Activated CD8-positive, alpha-beta memory T cell treated with anti-CD3 and anti-CD28 coated beads, Interleukin-2, amount 50 U/mL, for 4 hours (primary cell): Measurements from ENCODE around the gene ABI2.
"Not testable (repeated sequence)": the region's sequence is repeated elsewhere in the genome, so short reads cannot be mapped to it uniquely, and the experiment has no call there.

Experiments
- DNase-seq: peaks from one replicate; pipeline ENCODE4 v3.0.0-alpha.2; 2020

Gene ABI2

GRCh38 chr2:203327901-203328759, at the start of gene ABI2:
ABI2 (plus strand) TSS chr2:203328394; CDS start chr2:203328515, 121 bp downstream.
- DNase-seq: peak; percentile 66

- DNase-seq: no peak
Observed at GRCh38 chr2:203279288-203279687, 48.9 kb upstream of the ABI2 start.

GRCh38 chr2:203280428-203281064, 47.6 kb upstream of the ABI2 start:
- no peak for DNase-seq

GRCh38 chr2:203282101-203282500, 46.1 kb upstream of the ABI2 start:
- no peak for DNase-seq

- no peak for DNase-seq
Observed at GRCh38 chr2:203286532-203286931, 41.7 kb upstream of the ABI2 start.

- DNase-seq: no peak
Observed at GRCh38 chr2:203301667-203302066, 26.5 kb upstream of the ABI2 start.

- DNase-seq: not testable (repeated sequence)
Observed at GRCh38 chr2:203302586-203302985, 25.6 kb upstream of the ABI2 start.

- no peak for DNase-seq
Observed at GRCh38 chr2:203310688-203311436, 17.3 kb upstream of the ABI2 start.

- DNase-seq: no peak
Observed at GRCh38 chr2:203326356-203326755, 1.8 kb upstream of the ABI2 start.

GRCh38 chr2:203327582-203327900, 653 bp upstream of the ABI2 start:
- DNase-seq: no peak

GRCh38 chr2:203328760-203329540, 756 bp downstream of the ABI2 start:
- peak; percentile 34 for DNase-seq

- DNase-seq: no peak
Observed at GRCh38 chr2:203330434-203330833, 2.2 kb downstream of the ABI2 start.

GRCh38 chr2:203338322-203338721, 10.1 kb downstream of the ABI2 start:
- DNase-seq: no peak

- no peak for DNase-seq
Observed at GRCh38 chr2:203340791-203341487, 12.7 kb downstream of the ABI2 start.

GRCh38 chr2:203341741-203342310, 13.6 kb downstream of the ABI2 start:
- DNase-seq: no peak

- not testable (repeated sequence) for DNase-seq
Observed at GRCh38 chr2:203342374-203342773, 14.2 kb downstream of the ABI2 start.

GRCh38 chr2:203344667-203345066, 16.5 kb downstream of the ABI2 start:
- no peak for DNase-seq

GRCh38 chr2:203346612-203347011, 18.4 kb downstream of the ABI2 start:
- no peak for DNase-seq

- no peak for DNase-seq
Observed at GRCh38 chr2:203347375-203347774, 19.2 kb downstream of the ABI2 start.

- no peak for DNase-seq
Observed at GRCh38 chr2:203352604-203353255, 24.5 kb downstream of the ABI2 start.

GRCh38 chr2:203354966-203355365, 26.8 kb downstream of the ABI2 start:
- DNase-seq: no peak
